Neuron (in vitro differentiated cells): ENCODE data around the gene RGSL1.
"Not testable (repeated sequence)": the region's sequence is repeated elsewhere in the genome, so short reads cannot be mapped to it uniquely, and the experiment has no call there.

Source experiments
- H2AFZ ChIP-seq: one replicate; pipeline ENCODE4 v1.6.1; 2013; ENCODE audit warnings: low read depth, mild to moderate bottlenecking, inconsistent platforms, low read length, moderate library complexity
- H3K27me3 ChIP-seq: one replicate; pipeline ENCODE4 v1.6.1; 2013; ENCODE audit warnings: low read length; ENCODE audit not compliant: insufficient read depth
- H3K36me3 ChIP-seq: one replicate; pipeline ENCODE4 v1.6.1; 2013; ENCODE audit warnings: low read length; ENCODE audit not compliant: insufficient read depth
- H3K4me1 ChIP-seq: one replicate; pipeline ENCODE4 v1.6.1; 2013; ENCODE audit warnings: low read length; ENCODE audit not compliant: insufficient read depth
- H3K4me3 ChIP-seq: 2 replicates; pipeline ENCODE4 v1.5.1; 2013; ENCODE audit warnings: mild to moderate bottlenecking, low read length, moderate library complexity
- H3K9me3 ChIP-seq: one replicate; pipeline ENCODE4 v1.6.1; 2013; ENCODE audit warnings: low read length

RGSL1 gene

DNA sequence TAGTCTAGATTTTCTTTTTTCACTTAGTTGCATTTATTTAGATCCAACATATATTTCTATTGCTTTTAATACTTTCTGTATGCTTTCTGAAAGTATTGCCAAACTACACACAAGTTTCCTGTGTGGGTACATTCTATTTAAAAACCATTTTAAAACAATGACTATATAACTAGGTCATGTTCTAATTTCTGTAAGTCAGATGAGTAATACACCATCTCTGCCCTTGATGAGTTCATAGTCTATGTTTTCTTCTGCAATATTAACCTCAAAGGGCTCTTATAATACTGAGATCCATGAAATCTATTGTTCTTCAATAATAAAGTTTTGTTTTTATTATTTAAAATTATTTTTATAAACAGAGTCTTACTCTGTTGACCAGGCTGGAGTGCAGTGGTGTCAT, 70.8 kb downstream of the RGSL1 start:
- Histone ChIP-seq H3K9me3 (no peaks in the 10 kb centered on the region), H2AFZ (no peak overlapping the region), H3K36me3 (no peaks in the 10 kb centered on the region), H3K4me3 (no peak overlapping the region), H3K27me3 (no peaks in the 10 kb centered on the region), H3K4me1 (no peaks in the 10 kb centered on the region)

DNA sequence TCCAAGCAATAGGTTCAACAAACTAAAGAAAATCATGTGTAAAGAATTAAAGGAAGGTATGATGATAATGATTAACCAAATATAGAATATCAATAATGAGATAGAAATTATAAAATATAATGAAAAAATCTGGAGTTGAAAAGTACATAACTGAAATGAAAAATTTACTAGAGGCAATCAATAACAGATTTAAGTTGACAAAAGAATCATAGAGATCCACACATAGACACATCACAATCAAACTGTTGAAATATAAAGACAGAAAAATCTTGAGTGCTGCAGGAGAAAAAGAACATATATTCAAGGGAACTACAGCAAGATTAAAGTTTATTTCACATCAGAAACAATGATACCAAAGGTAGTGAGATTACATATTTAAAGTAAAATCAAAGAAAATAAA, 75.4 kb downstream of the RGSL1 start:
- H3K4me1 ChIP-seq: no peaks in the 10 kb centered on the region
- no peaks in the 10 kb centered on the region for H3K9me3 ChIP-seq
- no peaks in the 10 kb centered on the region for H3K36me3 ChIP-seq
- no peak overlapping the region for H2AFZ ChIP-seq
- no peak overlapping the region for H3K4me3 ChIP-seq
- H3K27me3 ChIP-seq: no peaks in the 10 kb centered on the region

DNA sequence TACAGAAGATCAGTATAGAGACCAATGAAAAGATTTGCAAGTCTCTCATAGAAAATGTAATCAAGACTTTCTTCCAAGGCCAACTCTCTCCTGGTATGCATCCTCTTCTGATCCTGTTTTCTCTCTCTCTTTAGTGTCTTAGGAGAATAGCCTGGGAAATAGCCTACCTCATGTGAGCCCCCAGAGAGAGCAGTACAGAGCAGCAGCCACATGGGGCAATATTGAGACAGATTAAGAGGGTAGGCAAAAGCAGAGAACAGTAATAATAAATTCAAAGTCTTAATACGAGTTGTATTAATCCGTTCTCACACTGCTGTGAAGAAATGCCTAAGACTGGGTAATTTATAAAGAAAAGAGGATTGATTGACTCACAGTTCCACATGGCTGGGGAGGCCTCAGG, 77.7 kb downstream of the RGSL1 start:
- H3K4me3 ChIP-seq: no peak overlapping the region
- peaks cover 5% of the 10 kb centered on the region for H3K27me3 ChIP-seq
- no peaks in the 10 kb centered on the region for H3K36me3 ChIP-seq
- H3K9me3 ChIP-seq: no peaks in the 10 kb centered on the region
- no peaks in the 10 kb centered on the region for H3K4me1 ChIP-seq
- no peak overlapping the region for H2AFZ ChIP-seq

GRCh38 chr1:182528206-182528605, 78.3 kb downstream of the RGSL1 start:
- H3K9me3 ChIP-seq, H2AFZ ChIP-seq, H3K27me3 ChIP-seq, H3K36me3 ChIP-seq, H3K4me3 ChIP-seq, H3K4me1 ChIP-seq: not testable (repeated sequence)

GRCh38 chr1:182533896-182534295, 84.0 kb downstream of the RGSL1 start:
- Histone ChIP-seq H3K4me3 (no peak overlapping the region), H3K4me1 (no peaks in the 10 kb centered on the region), H3K27me3 (peaks cover 5% of the 10 kb centered on the region), H3K36me3 (no peaks in the 10 kb centered on the region), H2AFZ (no peak overlapping the region), H3K9me3 (no peaks in the 10 kb centered on the region)

DNA sequence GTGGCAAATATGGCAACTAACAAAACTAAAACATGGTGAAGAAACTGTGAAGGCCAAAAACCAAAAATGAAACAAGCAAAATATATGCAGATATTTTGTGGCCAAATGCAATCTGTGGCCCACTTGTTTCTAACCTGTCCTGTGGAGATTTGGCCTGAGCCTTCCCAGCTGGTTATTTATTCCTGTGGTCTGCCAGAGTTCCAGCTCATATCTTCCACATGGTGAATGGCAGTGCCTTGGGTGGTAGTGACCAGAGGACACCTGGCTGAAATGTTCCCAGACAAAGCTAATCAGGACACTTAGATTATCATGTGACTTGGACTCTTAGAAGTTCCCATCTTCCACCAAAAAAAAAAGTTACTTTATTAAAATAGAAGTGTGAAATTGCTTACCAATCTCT, 99.4 kb downstream of the RGSL1 start:
- no peak overlapping the region for H2AFZ ChIP-seq
- no peaks in the 10 kb centered on the region for H3K4me1 ChIP-seq
- H3K4me3 ChIP-seq: no peak overlapping the region

DNA sequence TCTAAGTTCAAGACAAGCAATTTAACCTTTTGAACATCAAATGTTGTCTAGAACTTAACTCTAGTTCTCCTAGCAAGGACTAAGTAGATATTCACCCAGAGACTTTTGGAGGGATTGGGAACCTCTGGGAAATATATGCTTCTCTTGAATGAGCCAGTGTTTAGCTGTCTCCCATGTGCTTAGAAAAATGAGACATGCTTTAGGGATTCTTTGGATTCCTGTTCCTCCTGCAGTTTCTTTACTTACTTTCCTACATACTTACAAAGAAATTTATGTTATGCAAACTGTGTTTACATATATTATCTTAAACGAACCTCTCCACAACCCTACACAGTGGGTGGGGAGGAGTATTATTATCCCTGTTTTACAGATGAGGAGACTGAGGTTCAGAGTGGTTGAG, 99.9 kb downstream of the RGSL1 start:
- Histone ChIP-seq H3K27me3 (no peaks in the 10 kb centered on the region), H3K36me3 (no peaks in the 10 kb centered on the region), H3K9me3 (peaks cover 2% of the 10 kb centered on the region), H3K4me3 (no peak overlapping the region), H3K4me1 (no peaks in the 10 kb centered on the region), H2AFZ (no peak overlapping the region)

More for the DNA sequence above, 99.4 kb downstream of the RGSL1 start:
- Histone ChIP-seq H3K9me3 (peaks cover 2% of the 10 kb centered on the region), H3K36me3 (no peaks in the 10 kb centered on the region), H3K27me3 (no peaks in the 10 kb centered on the region)

DNA sequence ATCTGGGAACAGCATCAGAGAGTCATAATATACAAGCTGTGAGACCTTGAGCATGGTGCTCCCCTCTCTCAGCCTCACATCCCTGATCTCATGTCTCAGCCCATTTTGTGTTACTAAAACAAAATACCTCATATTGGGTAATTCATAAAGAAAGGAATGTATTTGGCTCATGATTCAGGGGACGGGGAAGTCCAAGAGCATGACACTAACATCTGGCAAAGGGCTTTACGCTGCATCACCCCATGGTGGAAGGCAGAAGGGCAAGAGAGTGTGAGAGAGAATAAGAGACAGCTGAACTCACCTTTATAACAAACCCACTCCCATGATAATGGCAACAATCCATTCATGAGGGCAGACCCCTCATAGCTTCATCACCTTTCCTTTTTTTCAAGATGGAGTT, 102.6 kb downstream of the RGSL1 start:
- peaks cover 2% of the 10 kb centered on the region for H3K9me3 ChIP-seq
- H3K36me3 ChIP-seq: no peaks in the 10 kb centered on the region
- no peak overlapping the region for H3K4me3 ChIP-seq
- no peaks in the 10 kb centered on the region for H3K27me3 ChIP-seq
- no peaks in the 10 kb centered on the region for H3K4me1 ChIP-seq
- no peak overlapping the region for H2AFZ ChIP-seq

DNA sequence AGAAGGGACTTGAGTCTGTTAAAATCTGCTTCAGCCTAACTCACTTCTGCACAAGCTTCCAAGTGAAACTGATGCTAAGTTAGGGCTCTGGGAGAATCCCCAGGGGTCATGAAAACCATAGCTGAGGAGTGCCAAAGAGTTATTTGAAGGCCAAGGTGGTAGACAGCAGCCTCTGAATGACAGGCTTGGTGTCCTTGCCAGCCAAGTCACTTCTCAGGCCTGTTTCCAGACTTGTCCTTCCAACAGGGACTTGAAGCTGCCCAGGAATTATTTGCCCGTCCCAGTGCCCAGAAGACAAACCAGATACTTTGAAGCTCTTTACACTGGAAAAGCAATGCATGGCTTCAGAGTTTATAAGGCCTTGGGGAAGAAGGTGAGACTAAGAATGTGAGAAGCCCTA, 105.5 kb downstream of the RGSL1 start:
- H3K4me3 ChIP-seq: no peak overlapping the region
- no peak overlapping the region for H2AFZ ChIP-seq
- peaks cover 2% of the 10 kb centered on the region for H3K9me3 ChIP-seq
- no peaks in the 10 kb centered on the region for H3K4me1 ChIP-seq
- H3K27me3 ChIP-seq: peaks cover 2% of the 10 kb centered on the region
- H3K36me3 ChIP-seq: no peaks in the 10 kb centered on the region

DNA sequence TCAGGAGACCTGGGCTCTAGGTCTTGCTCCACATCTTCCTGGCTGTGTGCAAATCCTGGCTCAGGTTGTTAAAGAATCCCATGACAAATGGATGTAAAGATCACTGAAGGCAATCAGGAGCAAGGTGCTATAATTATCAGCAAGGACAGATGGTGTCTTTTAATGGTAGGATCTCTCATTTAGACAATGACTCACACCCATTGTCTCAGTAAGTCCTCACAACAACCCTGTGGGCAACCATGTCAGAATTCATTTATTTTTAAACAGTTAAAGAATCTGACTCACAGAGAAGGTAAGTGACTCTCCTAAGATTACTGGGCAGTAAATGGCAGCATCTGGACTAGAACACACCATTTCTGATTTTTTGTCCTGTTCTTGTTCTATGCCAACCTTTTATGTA, 106.3 kb downstream of the RGSL1 start:
- Histone ChIP-seq H3K36me3 (no peaks in the 10 kb centered on the region), H3K4me3 (no peak overlapping the region), H2AFZ (no peak overlapping the region), H3K4me1 (no peaks in the 10 kb centered on the region), H3K9me3 (peaks cover 2% of the 10 kb centered on the region), H3K27me3 (peaks cover 6% of the 10 kb centered on the region)

DNA sequence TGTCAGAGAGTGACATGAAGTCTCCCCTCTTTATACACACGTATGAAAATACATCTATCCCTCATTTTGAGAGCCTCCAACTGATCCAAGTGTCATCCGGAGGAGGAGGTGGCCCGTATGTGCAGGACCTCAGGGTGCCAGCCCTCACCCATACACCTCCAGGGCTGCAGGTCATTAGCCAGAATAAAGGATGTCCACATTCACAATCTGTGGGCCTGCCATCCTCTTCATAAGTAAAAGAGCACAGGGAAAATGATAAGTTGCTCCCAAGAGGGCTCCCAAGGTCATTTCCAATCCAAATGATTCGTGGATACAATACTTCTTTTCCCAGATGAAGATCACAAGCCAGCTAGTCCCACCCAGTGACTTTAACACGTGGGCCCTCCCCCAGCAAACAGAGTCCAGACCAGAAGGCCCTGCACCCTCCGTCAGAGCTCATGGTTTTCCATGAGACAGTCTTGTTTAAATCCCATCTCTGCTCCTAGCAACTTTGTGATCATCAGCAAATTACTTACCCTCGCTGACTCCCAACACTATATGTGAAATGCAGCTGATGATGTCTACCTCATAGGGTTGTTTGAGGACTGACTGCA, 110.5 kb downstream of the RGSL1 start:
- H3K9me3 ChIP-seq: no peaks in the 10 kb centered on the region
- no peaks in the 10 kb centered on the region for H3K36me3 ChIP-seq
- no peak overlapping the region for H3K4me3 ChIP-seq
- no peaks in the 10 kb centered on the region for H3K4me1 ChIP-seq
- no peak overlapping the region for H2AFZ ChIP-seq
- peaks cover 17% of the 10 kb centered on the region for H3K27me3 ChIP-seq

GRCh38 chr1:182561456-182561855, 111.5 kb downstream of the RGSL1 start:
- no peaks in the 10 kb centered on the region for H3K9me3 ChIP-seq
- peaks cover 17% of the 10 kb centered on the region for H3K27me3 ChIP-seq
- no peaks in the 10 kb centered on the region for H3K36me3 ChIP-seq
- no peaks in the 10 kb centered on the region for H3K4me1 ChIP-seq
- no peak overlapping the region for H2AFZ ChIP-seq
- no peak overlapping the region for H3K4me3 ChIP-seq

DNA sequence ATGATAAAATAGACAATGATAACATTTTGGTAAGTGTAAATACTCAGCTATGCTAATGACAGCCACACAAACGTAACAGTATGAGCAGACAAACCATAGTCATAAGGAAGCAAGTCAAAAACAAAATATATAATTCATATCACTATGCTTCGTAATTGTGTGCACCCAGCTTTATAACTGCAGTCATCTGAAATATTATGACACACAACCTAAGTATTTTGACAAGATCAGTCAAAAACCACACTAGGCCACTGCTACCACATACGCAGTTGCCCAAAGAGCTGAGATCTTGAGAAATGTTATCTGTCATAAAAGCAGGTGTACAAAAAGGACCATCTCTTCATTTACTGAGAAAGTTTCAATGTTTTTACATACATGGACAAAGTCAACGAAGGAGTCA, 113.1 kb downstream of the RGSL1 start:
- Histone ChIP-seq H2AFZ (no peak overlapping the region), H3K9me3 (no peaks in the 10 kb centered on the region), H3K4me1 (no peaks in the 10 kb centered on the region), H3K27me3 (peaks cover 17% of the 10 kb centered on the region), H3K4me3 (no peak overlapping the region), H3K36me3 (no peaks in the 10 kb centered on the region)

GRCh38 chr1:182564406-182565004, 114.6 kb downstream of the RGSL1 start:
- Histone ChIP-seq H3K9me3 (no peaks in the 10 kb centered on the region), H3K4me1 (no peaks in the 10 kb centered on the region), H3K4me3 (no peak overlapping the region)

More at GRCh38 chr1:182564406-182565004, 114.6 kb downstream of the RGSL1 start:
- Histone ChIP-seq H2AFZ (no peak overlapping the region), H3K36me3 (no peaks in the 10 kb centered on the region), H3K27me3 (peaks cover 17% of the 10 kb centered on the region)
